ENCODE measurements around the gene NCR1.
"Not testable (repeated sequence)": the region's sequence is repeated elsewhere in the genome, so short reads cannot be mapped to it uniquely, and the experiment has no call there.

The NCR1 gene

DNA sequence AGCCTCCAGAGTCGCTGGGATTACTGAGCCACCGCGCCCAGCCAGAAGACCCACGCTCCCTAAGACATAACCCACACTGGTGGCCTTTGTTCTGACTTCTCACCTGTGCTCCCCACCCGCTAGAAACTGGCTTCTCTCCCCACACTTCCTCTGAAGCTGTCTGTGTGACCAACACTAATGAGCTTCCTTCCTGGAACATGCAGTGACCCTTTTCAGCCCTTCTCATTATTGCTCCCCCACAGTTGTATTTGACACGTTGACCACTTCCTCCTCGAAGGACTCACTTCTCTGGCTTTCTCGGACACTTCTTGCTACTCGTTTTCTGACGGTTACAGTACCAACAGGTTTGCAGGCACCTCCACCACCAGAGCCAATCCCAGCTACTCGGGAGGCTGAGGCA, 10.9 kb downstream of the NCR1 start:
- no peak for FAIRE-seq

DNA sequence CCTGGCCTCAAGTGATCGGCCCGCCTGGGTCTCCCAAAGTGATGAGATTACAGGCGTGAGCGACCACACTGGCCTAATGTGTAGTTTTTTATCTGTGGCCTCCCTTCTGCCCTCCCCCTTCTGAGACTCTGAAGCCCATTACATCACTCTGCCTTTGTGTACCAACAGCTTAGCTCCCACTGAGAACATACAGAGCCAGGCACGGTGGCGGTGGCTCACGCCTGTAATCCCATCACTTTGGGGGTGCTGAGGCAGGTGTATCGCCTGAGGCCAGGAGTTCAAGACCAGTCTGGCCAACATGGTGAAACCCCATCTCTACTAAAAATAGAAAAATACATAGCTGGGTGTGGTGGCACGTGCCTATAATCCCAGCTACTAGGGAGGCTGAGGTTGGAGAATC, 12.6 kb downstream of the NCR1 start:
- FAIRE-seq = no peak

DNA sequence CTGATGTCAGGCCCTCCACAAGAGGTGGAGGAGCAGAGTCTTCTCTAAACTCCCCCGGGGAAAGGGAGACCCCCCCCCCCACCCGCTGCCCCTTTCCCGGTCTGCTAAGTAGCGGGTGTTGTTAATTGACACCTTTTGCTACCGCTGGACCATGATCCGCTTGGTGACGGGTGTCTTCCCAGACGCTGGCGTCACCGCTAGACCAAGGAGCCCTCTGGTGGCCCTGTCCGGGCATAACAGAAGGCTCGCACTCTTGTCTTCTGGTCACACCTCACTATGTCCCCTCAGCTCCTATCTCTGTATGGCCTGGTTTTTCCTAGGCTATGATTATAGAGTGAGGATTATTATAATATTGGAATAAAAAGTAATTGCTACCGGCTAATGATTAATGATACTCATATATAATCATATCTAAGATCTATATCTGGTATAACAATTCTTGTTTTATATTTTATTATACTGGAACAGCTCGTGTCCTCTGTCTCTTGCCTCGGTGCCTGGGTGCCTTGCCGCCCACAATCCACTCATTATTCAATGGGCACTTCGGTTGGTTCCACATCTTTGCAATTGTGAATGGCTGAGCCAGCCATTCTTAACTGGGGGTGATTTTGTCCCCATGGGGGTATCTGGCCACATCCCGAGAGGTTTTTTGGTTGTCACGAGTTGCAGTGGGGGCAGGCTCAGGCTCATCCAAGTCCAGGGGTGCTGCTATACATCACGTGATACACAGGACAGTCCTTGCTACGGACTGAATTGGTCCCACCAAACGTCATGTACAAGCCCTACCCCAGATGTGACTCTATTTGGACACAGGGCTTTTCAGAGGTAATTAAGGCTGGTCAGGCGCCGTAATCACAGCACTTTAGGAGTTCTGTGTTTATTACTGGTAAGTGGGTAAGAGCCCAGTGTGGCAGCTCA, 14.0 kb downstream of the NCR1 start:
- FAIRE-seq = not testable (repeated sequence)

DNA sequence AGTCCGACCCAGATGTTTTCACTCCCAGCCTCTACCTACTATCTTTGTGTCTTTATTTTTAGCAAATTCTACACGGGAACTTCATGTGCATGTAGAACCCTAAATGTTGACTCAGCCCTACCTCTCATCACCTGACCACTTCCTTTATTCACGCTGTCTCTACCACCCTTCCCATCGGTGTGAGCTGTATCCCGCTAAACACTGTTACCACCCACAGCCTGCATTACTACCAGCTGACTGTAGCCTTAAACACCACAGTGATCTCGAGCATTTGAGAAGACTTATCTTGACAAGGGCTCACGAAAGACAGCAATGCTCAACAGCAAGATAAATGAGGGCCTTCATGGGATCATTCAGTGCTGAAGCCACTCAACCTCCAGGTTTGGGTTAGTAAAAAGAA, 15.1 kb downstream of the NCR1 start:
- no peak for FAIRE-seq

DNA sequence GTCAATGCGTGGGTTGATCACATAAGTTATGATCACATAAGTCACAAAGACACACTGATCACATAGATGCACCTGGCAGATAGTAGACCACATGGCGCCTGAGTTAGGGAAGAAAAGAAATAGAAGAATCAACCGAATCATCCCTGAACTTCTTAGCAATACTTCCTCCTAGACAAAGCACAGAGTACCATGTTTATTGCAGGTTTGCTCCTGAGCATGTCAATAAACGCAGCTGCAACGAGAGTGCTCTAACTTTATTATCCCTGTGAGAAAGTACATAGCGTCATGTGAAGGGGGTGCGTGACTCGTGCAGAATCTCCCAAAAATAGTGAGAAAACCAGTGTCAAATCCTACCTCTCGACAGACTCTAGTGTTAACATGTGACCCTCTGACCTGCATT, 17.3 kb downstream of the NCR1 start:
- no peak for FAIRE-seq

DNA sequence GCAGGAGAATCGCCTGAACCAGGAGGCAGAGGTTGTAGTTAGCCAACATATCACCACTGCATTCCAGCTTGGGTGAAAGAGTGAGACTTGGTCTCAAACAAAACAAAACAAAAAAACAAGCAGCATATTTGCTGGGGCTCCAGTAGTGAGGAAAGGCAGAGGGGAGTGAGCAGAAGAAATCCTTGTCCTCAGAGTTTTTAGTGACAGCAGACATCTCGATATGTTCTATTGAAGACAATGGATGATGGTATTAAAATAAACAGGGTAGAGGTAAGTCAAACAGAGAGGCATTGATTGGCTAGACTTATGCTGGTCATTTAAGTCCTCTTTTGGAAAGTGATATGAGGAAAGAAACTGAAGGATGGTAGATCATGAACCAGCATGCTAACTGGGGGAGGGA, 22.4 kb downstream of the NCR1 start:
- no peak for FAIRE-seq

DNA sequence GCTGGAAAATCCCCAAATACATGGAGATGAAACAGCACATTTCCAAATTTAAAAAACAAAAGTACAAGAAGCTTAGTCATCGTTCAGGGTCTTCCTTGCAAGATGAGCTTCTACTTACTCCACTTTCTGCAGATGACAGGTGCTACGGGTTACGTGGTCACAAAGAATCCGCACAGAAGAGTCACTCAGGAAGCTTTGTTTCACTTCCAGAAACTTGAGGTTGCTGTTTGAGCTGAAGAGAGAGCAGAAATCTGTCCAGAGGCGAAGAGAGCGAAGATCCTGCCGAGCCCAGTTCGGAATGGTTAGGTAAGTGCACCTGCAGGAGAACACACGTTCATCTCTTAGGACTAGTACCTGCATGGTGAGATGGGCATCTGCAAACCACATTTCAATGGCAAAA, 32.0 kb downstream of the NCR1 start:
- no peak for FAIRE-seq

DNA sequence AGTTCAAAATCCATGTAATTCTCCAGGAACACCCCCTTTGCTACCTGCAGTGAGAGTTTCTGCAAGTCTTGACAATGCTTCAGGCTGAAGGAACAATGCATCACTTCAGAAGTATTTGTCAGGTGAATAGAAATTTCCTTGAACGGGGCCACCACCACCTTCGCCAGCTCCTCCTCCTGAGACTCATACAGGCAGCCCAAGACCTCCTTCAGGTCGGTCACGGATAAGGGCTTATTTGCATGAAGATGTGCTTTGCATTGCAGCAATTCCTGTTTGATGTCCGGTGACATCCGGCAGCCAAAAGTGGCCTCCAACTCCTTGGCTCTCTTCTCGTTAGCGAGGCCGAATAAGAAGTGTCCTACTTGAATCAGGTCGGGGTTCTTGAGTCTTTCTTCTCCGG, 33.0 kb downstream of the NCR1 start:
- no peak for FAIRE-seq

DNA sequence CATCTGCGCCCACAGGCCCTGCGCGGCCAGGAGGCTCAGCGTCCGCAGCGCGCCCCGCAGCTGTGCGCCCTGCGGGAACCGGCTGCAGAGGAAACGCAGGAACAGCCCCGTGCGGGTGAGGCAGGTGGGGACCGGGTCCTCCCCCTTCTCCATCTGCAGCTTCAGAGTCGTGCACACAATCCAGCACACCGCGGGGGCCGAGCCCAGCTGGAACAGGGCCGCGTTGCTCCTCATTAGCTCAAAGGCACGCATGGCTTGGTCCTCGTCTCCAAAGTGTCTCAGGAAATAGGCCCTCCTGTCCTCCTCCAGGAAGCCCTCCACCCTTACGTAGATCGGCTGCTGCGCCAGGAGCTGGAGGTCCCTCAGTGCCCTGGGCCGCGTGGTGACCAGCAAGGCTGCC, 33.6 kb downstream of the NCR1 start:
- not testable (repeated sequence) for FAIRE-seq

DNA sequence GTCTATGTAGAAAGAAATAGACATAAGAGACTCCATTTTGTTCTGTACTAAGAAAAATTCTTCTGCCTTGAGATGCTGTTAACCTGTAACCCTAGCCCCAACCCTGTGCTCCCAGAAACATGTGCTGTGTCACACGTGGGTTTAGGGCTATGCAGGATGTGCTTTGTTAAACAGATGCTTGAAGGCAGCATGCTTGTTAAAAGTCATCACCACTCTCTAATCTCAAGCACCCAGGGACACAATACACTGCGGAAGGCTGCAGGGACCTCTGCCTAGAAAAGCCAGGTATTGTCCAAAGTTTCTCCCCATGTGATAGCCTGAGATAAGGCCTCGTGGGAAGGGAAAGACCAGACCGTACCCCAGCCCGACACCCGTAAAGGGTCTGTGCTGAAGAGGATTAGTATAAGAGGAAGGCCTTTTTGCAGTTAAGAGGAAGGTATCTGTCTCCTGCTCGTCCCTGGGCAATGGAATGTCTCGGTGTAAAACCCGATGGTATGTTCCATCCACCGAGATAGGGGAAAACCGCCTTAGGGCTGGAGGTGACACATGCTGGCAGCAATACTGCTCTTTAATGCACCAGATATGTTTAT, 37.9 kb downstream of the NCR1 start:
- FAIRE-seq = not testable (repeated sequence)

DNA sequence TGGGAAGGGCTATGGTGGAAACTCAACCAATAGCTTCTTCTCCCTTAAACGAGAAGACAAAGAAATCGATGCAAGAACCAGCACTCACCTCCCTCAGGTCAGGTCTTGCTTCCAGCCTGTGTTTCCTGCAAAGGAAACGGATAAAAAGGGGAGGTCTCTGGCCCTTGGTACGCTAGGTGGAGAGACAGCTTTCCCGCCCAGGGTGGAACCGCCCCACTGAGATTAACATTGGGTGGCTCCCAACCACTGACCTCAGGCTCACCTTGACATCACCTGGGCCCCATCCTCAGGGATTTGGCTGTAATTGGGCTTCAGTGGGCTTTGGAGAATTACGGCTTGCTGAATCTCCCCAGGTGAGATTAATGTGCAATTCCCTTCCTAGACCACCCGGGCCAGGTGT, 41.4 kb downstream of the NCR1 start, which contains the start of gene NLRP7:
NLRP7 (minus strand) TSS at position 150 of the 400 bp plus-strand sequence.
- no peak for FAIRE-seq

DNA sequence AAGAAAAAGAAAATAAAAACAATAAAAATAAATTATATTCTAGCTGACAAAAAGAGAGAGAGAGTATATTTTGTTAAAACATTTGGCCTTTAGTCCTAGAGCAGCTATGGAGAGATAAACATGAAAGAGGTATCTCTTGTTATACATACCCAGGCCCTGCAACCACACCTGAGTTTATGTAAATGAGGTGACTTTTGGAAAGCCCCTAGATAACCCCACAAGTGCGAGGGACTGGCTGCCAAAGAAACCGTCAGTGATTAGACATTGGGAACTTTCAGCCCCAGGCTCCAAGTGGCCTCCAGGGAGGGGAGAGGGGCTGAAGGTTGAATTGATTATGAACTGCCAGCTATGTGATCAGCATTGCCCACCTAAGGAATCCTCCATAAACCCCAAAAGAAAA, 43.5 kb downstream of the NCR1 start:
- no peak for FAIRE-seq

DNA sequence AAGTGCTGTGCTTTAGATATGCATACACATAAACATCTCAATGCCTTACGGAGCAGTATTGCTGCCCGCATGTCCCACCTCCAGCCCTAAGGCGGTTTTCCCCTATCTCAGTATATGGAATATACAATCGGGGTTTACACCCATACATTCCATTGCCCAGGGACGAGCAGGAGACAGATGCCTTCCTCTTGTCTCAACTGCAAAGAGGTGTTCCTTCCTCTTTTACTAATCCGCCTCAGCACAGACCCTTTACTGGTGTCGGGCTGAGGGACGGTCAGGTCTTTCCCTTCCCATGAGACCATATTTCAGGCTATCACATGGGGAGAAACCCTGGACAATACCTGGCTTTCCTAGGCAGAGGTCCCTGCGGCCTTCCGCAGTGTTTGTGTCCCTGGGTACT, 44.6 kb downstream of the NCR1 start:
- not testable (repeated sequence) for FAIRE-seq

DNA sequence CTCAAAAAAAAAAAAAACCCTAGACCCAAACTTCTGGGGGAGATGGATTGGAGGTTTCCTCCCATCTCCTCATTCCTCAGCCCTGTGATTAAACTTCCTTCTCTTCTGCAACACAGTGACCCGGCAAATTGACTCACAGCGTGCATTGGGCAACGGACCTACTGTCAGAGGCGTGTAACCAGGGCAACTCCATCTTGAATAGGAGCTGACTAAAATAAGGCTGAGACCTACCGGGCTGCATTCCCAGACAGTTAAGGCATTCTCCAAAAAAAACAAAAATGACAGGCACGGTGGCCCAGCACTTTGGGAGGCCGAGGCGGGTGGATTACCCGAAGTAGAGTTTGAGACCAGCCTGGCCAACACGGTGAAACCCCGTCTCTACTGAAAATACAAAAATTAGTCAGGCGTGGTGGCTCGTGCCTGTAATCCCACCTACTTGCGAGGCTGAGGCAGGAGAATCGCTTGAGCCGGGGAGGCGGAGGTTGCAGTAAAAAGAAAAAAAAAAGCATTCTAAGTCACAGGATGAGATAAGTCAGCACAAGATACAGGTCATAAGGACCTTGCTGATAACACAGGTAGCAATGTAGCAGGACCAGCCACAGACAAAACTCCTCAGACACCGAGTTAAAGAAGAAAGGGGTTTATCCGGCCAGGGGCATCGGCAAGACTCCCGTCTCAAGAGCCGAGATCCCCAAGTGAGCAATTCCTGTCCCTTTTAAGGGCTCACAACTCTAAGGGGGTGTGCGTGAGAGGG, 46.8 kb downstream of the NCR1 start:
- FAIRE-seq = no peak

DNA sequence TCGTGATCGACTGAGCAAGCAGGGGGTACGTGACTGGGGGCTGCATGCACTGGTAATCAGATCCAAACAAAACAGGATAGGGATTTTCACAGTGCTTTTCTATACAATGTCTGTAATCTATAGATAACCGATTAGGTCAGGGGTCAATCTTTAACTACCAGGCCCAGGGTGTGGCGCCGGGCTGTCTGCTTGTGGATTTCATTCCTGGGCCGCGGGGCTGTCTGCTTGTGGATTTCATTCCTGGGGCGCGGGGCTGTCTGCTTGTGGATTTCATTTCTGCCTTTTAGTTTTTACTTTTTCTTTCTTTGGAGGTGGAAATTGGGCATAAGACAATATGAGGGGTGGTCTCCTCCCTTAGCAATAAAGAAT, 47.4 kb downstream of the NCR1 start:
- not testable (repeated sequence) for FAIRE-seq

DNA sequence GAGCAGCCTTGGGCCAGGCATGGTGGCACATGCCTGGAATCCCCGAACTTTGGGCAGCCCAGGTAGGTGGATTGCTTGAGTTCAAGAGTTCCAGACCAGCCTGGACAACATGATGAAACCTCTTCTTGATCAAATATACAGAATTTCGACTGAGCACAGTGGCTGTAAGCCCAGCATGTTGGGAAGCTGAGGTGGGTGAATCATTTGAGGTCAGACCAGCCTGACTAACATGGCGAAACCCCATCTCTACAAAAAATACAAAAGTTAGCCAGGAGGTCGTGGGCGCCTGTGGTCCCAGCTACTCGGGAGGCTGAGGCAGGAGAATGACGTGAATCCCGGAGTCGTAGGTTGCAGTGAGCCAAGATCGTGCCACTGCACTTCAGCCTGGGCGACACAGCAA, 49.4 kb downstream of the NCR1 start:
- no peak for FAIRE-seq

DNA sequence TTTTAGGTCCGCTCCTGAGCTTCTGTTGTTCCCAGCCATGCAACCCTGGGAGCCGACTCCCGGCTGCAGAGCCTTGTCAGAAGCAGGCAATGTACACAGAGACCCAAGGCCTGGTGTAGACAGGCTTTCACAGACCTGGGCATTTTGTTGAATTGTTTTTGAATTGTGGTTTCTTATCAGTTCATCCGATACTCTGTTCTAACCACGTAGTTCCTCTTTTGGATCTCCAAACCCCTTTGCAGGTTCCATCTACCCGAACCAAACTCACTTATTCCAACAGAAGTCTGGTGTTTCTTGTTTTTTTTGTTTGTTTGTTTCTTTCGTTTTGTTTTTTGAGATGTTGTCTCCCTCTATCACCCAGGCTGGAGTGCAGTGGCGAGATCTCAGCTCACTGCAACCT, 53.9 kb downstream of the NCR1 start:
- FAIRE-seq = no peak
